HL-60 (cell line): ENCODE measurements around the gene GLA.

ENCODE experiments used
- POLR2AphosphoS5 ChIP-seq: IDR thresholded peaks from 2 replicates; pipeline ENCODE4 v1.6.1; 2012; ENCODE audit warnings: low read depth
- TF ChIP-seq, protein P1 (sequence below): IDR thresholded peaks from one replicate; pipeline ENCODE4 v1.5.1; 2011; ENCODE audit warnings: low read length, control low read depth, inconsistent platforms; ENCODE audit not compliant: insufficient read depth

DNA sequence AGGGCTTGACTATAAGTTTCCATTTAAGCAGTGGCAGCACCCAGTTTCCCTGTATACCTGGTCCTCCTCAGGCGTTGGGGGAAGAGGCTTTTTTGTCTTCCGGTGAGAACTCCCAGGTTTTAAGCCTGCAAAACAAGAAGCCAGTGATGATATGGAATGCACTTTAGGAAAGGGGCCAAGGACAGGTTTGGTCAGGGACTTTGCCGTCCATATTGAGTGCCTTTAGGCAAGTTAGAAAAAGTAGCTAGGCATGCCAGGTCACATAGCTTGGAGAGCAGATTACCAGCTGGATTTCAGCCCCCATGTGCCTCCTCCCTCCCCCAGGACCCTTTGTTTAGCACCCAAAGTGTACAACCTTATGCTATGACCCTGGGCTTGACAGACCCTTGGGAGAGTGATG is 45.6 kb downstream of the GLA start:
- TF ChIP-seq, protein P1, sequence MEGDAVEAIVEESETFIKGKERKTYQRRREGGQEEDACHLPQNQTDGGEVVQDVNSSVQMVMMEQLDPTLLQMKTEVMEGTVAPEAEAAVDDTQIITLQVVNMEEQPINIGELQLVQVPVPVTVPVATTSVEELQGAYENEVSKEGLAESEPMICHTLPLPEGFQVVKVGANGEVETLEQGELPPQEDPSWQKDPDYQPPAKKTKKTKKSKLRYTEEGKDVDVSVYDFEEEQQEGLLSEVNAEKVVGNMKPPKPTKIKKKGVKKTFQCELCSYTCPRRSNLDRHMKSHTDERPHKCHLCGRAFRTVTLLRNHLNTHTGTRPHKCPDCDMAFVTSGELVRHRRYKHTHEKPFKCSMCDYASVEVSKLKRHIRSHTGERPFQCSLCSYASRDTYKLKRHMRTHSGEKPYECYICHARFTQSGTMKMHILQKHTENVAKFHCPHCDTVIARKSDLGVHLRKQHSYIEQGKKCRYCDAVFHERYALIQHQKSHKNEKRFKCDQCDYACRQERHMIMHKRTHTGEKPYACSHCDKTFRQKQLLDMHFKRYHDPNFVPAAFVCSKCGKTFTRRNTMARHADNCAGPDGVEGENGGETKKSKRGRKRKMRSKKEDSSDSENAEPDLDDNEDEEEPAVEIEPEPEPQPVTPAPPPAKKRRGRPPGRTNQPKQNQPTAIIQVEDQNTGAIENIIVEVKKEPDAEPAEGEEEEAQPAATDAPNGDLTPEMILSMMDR: no peak
- TF ChIP-seq POLR2AphosphoS5: no peak
